A673 (cell line): ENCODE data around the gene FBP1.
A peak's percentile ranks its signal among the peaks of the same experiment; 100 is the strongest.

Source experiments
- EZH2 ChIP-seq: fragments of 200-600 bp; sonication (generic); IDR thresholded peaks from 2 replicates; pipeline ENCODE4 v1.6.1; 2017; ENCODE audit warnings: borderline replicate concordance, low read depth, mild to moderate bottlenecking, mixed read lengths, antibody characterized with exemption, low read length; ENCODE audit not compliant: poor library complexity, severe bottlenecking
- TF ChIP-seq, protein P1 (sequence below): fragments of 300-800, 200-600 bp; sonication (generic); conservative IDR thresholded peaks from 2 replicates; pipeline ENCODE4 v1.5.1; 2017; ENCODE audit warnings: low read depth, mild to moderate bottlenecking, antibody characterized with exemption, low read length, moderate library complexity, mixed read lengths

DNA sequence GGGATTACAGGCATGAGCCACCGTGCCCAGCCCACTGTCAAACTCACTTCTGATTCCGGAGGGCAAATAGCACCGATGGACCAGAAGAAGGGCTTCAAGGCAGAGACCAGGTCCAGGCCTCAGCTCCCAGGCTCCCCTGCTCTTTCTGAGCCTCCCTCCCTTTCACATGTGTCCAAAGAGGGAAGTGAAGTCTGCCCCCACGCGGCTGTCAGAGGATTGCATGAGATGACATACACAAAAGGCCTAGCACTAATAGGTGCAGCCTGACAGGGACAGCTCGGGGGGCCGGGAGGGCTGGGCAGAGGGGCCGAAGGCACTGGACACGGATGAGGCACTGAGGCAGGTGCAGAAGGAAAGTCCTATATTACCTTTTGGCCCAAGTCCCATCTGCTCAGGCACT is 16.1 kb downstream of the FBP1 start:
- no peak for TF ChIP-seq EZH2
- TF ChIP-seq, protein P1, sequence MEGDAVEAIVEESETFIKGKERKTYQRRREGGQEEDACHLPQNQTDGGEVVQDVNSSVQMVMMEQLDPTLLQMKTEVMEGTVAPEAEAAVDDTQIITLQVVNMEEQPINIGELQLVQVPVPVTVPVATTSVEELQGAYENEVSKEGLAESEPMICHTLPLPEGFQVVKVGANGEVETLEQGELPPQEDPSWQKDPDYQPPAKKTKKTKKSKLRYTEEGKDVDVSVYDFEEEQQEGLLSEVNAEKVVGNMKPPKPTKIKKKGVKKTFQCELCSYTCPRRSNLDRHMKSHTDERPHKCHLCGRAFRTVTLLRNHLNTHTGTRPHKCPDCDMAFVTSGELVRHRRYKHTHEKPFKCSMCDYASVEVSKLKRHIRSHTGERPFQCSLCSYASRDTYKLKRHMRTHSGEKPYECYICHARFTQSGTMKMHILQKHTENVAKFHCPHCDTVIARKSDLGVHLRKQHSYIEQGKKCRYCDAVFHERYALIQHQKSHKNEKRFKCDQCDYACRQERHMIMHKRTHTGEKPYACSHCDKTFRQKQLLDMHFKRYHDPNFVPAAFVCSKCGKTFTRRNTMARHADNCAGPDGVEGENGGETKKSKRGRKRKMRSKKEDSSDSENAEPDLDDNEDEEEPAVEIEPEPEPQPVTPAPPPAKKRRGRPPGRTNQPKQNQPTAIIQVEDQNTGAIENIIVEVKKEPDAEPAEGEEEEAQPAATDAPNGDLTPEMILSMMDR, result peak; percentile 67
